GM23248 (cell line): Measurements from ENCODE around the gene AP1S3. TPM values are rescaled to one million over a fixed set of nuclear protein-coding genes. Genes with fewer than 3 reads are reported as not detected.

ENCODE experiments used
- DNase-seq: peaks from one replicate; pipeline ENCODE4 v3.0.0-alpha.2; 2015
- H2AFZ ChIP-seq: fragments of 200-600 bp; sonication (generic); 2 replicates; pipeline ENCODE4 v1.6.1; 2016; ENCODE audit warnings: antibody characterized with exemption
- H3F3A ChIP-seq: fragments of 200-600 bp; sonication (generic); 2 replicates; pipeline ENCODE4 v1.6.1; 2016; ENCODE audit warnings: mild to moderate bottlenecking, antibody characterized with exemption, mixed run types; ENCODE audit not compliant: insufficient read depth
- H3K27ac ChIP-seq: fragments of 200-600 bp; sonication (generic); 2 replicates; pipeline ENCODE4 v1.5.1; 2016; ENCODE audit warnings: mild to moderate bottlenecking
- H3K27me3 ChIP-seq: fragments of 200-600 bp; sonication (generic); replicated peaks from 2 replicates; pipeline ENCODE4 v1.6.1; 2016; ENCODE audit warnings: mild to moderate bottlenecking; ENCODE audit not compliant: insufficient read depth
- H3K36me3 ChIP-seq: fragments of 200-600 bp; sonication (generic); 2 replicates; pipeline ENCODE4 v1.6.1; 2016; ENCODE audit warnings: low read depth, mild to moderate bottlenecking
- H3K4me1 ChIP-seq: fragments of 200-600 bp; sonication (generic); 2 replicates; pipeline ENCODE4 v1.6.1; 2016; ENCODE audit warnings: mild to moderate bottlenecking; ENCODE audit not compliant: insufficient read depth
- H3K4me2 ChIP-seq: fragments of 200-600 bp; sonication (generic); one replicate; pipeline ENCODE4 v1.6.1; 2016; ENCODE audit warnings: mild to moderate bottlenecking; ENCODE audit not compliant: unreplicated experiment
- H3K4me3 ChIP-seq: fragments of 200-600 bp; sonication (generic); 2 replicates; pipeline ENCODE4 v1.5.1; 2016; ENCODE audit warnings: mild to moderate bottlenecking
- H3K79me2 ChIP-seq: fragments of 200-600 bp; sonication (generic); 2 replicates; pipeline ENCODE4 v1.6.1; 2016; ENCODE audit warnings: mild to moderate bottlenecking; ENCODE audit not compliant: insufficient read depth
- H3K9ac ChIP-seq: fragments of 200-600 bp; sonication (generic); 2 replicates; pipeline ENCODE4 v1.6.1; 2016; ENCODE audit warnings: mild to moderate bottlenecking
- H3K9me2 ChIP-seq: fragments of 200-600 bp; sonication (generic); 2 replicates; pipeline ENCODE4 v1.6.1; 2016; ENCODE audit warnings: mixed run types, mild to moderate bottlenecking, moderate library complexity; ENCODE audit not compliant: insufficient read depth
- H3K9me3 ChIP-seq: fragments of 200-600 bp; sonication (generic); one replicate; pipeline ENCODE4 v1.6.1; 2017; ENCODE audit warnings: low read depth
- H4K20me1 ChIP-seq: fragments of 200-600 bp; sonication (generic); 2 replicates; pipeline ENCODE4 v1.6.0; 2016; ENCODE audit not compliant: insufficient read depth
- EZH2 ChIP-seq: fragments of 200-600 bp; sonication (generic); IDR thresholded peaks from 2 replicates; pipeline ENCODE4 v1.6.1; 2018; ENCODE audit warnings: antibody characterized with exemption, mild to moderate bottlenecking; ENCODE audit not compliant: insufficient read depth, poor library complexity, severe bottlenecking
- EZH2phosphoT487 ChIP-seq: fragments of 200-600 bp; sonication (generic); IDR thresholded peaks from 2 replicates; pipeline ENCODE4 v1.6.1; 2018; ENCODE audit warnings: antibody characterized with exemption, moderate library complexity, mild to moderate bottlenecking, low read depth; ENCODE audit not compliant: insufficient read depth
- WGBS, 2 experiments: methylation state at CpG; one replicate each; pipeline ENCODE4 v1.1.6; 2015 to 2017; ENCODE audit warnings: low lambda C conversion rate in 2 of 2, low coverage in 1 of 2; ENCODE audit errors: missing lambda C conversion rate in 2 of 2; 5-methylcytosine and 5-hydroxymethylcytosine counted together
- in situ Hi-C: fragments of 300-500 bp; cut with MboI; formaldehyde crosslinking; loops from 2 replicates; pipeline ENCODE4 v1.15.0; 2020
- polyA plus RNA-seq: library from polyadenylated mRNA; unstranded; fragments of >200 nt; fragmentation: Nextera tagmentation; extraction: Ambion mirVana; gene quantifications from 2 replicates; pipeline ENCODE4 v1.2.1, GENCODE V29; 2016
- total RNA-seq: library from RNA; depleted of rRNA; stranded (reverse); fragments of >200 nt; shearing (Covaris generic); gene quantifications from 2 replicates; pipeline ENCODE4 v1.2.3, GENCODE V29; 2014

The AP1S3 gene
- total and polyA plus RNA-seq, 2 experiments from 2014 or later: 0.43 to 2.0 TPM

- WGBS, 2 experiments: 100% methylated on average over 1 of the region's 1 CpG
- no peak overlapping the region for H2AFZ ChIP-seq
- DNase-seq: no peak
- H3F3A ChIP-seq: no peaks in the 10 kb centered on the region
- H4K20me1 ChIP-seq: no peaks in the 10 kb centered on the region
- H3K79me2 ChIP-seq: no peaks in the 10 kb centered on the region
- no peak overlapping the region for H3K27ac ChIP-seq
- no peak overlapping the region for H3K4me3 ChIP-seq
- no peaks in the 10 kb centered on the region for H3K27me3 ChIP-seq
- H3K9ac ChIP-seq: no peak overlapping the region
- H3K4me1 ChIP-seq: no peaks in the 10 kb centered on the region
- in situ Hi-C loops: no loop called here
- no peak for TF ChIP-seq EZH2
- TF ChIP-seq EZH2phosphoT487: no peak
- H3K36me3 ChIP-seq: no peaks in the 10 kb centered on the region
- H3K4me2 ChIP-seq: no peak overlapping the region
- no peaks in the 10 kb centered on the region for H3K9me2 ChIP-seq
- H3K9me3 ChIP-seq: no peaks in the 10 kb centered on the region
Measured at GRCh38 chr2:223834431-223834830, 3.0 kb downstream of the AP1S3 start.

- Histone ChIP-seq H3F3A (no peaks in the 10 kb centered on the region), H3K4me2 (no peak overlapping the region), H3K27me3 (no peaks in the 10 kb centered on the region), H3K4me1 (no peaks in the 10 kb centered on the region), H2AFZ (no peak overlapping the region), H3K27ac (no peak overlapping the region), H3K9me3 (no peaks in the 10 kb centered on the region), H3K4me3 (no peak overlapping the region), H3K79me2 (no peaks in the 10 kb centered on the region), H3K9ac (no peak overlapping the region), H3K36me3 (no peaks in the 10 kb centered on the region), H3K9me2 (no peaks in the 10 kb centered on the region), H4K20me1 (no peaks in the 10 kb centered on the region)
- WGBS, 2 experiments: 71 to 72% methylated on average over 8 of the region's 8 CpGs
- TF ChIP-seq EZH2phosphoT487 (no peak), EZH2 (no peak)
- DNase-seq: no peak
- in situ Hi-C loops: no loop called here
Measured at GRCh38 chr2:223832241-223832903, 5.0 kb downstream of the AP1S3 start.

- H4K20me1 ChIP-seq: no peaks in the 10 kb centered on the region
- TF ChIP-seq EZH2phosphoT487 (no peak), EZH2 (no peak)
- H3K4me2 ChIP-seq: no peak overlapping the region
- H3K9ac ChIP-seq: no peak overlapping the region
- peaks cover 8% of the 10 kb centered on the region; the same call in 1 of the 2 replicates for H3K4me1 ChIP-seq
- no peak overlapping the region for H3K27ac ChIP-seq
- no peak for DNase-seq
- 89 to 95% methylated on average over 5 of the region's 5 CpGs for WGBS, 2 experiments
- in situ Hi-C loops: no loop called here
- no peaks in the 10 kb centered on the region for H3K9me2 ChIP-seq
- H3K27me3 ChIP-seq: no peaks in the 10 kb centered on the region
- H3K79me2 ChIP-seq: no peaks in the 10 kb centered on the region
- no peaks in the 10 kb centered on the region for H3F3A ChIP-seq
- no peaks in the 10 kb centered on the region for H3K9me3 ChIP-seq
- H3K36me3 ChIP-seq: no peaks in the 10 kb centered on the region
- no peak overlapping the region for H3K4me3 ChIP-seq
- no peak overlapping the region for H2AFZ ChIP-seq
Measured at GRCh38 chr2:223829128-223829527, 8.3 kb downstream of the AP1S3 start.

GRCh38 chr2:223828314-223828713, 9.1 kb downstream of the AP1S3 start:
- Histone ChIP-seq H3F3A (no peaks in the 10 kb centered on the region), H2AFZ (no peak overlapping the region), H3K79me2 (no peaks in the 10 kb centered on the region), H3K9ac (no peak overlapping the region), H3K27ac (no peak overlapping the region), H3K36me3 (no peaks in the 10 kb centered on the region), H4K20me1 (no peaks in the 10 kb centered on the region), H3K4me1 (peaks cover 8% of the 10 kb centered on the region; the same call in 1 of the 2 replicates), H3K9me2 (no peaks in the 10 kb centered on the region), H3K4me2 (no peak overlapping the region), H3K27me3 (no peaks in the 10 kb centered on the region), H3K4me3 (no peak overlapping the region), H3K9me3 (no peaks in the 10 kb centered on the region)
- in situ Hi-C loops: no loop called here
- 79 to 87% methylated on average over 5 to 6 of the region's 6 CpGs for WGBS, 2 experiments
- TF ChIP-seq EZH2phosphoT487 (no peak), EZH2 (no peak)
- no peak for DNase-seq

GRCh38 chr2:223826995-223827394, 10.4 kb downstream of the AP1S3 start:
- Histone ChIP-seq H3K9me2 (no peaks in the 10 kb centered on the region), H3K27ac (no peak overlapping the region), H3F3A (no peaks in the 10 kb centered on the region), H3K4me2 (no peak overlapping the region), H3K4me3 (no peak overlapping the region), H3K36me3 (no peaks in the 10 kb centered on the region), H3K9ac (no peak overlapping the region), H3K9me3 (no peaks in the 10 kb centered on the region), H2AFZ (no peak overlapping the region), H4K20me1 (no peaks in the 10 kb centered on the region), H3K4me1 (peaks cover 8% of the 10 kb centered on the region; the same call in 1 of the 2 replicates), H3K79me2 (no peaks in the 10 kb centered on the region), H3K27me3 (no peaks in the 10 kb centered on the region)
- no peak for DNase-seq
- no peak for TF ChIP-seq EZH2phosphoT487
- no peak for TF ChIP-seq EZH2
- 96 to 98% methylated on average over 4 of the region's 4 CpGs for WGBS, 2 experiments
- in situ Hi-C loops: no loop called here
